ENCODE measurements around the gene TNN. TPM values are rescaled to one million over a fixed set of nuclear protein-coding genes. Genes with fewer than 3 reads are reported as not detected.
"Not testable (repeated sequence)": the region's sequence is repeated elsewhere in the genome, so short reads cannot be mapped to it uniquely, and the experiment has no call there.

The TNN gene
- total and polyA plus RNA-seq, 9 donors = 3.3 to 9.2 (median 5.5) TPM

- 90% methylated on average over 1 of the region's 2 CpGs for WGBS (ENCODE audit: insufficient coverage)
- DNase-seq = no peak
These were observed 32.3 kb downstream of the TNN start for GRCh38 chr1:175099916-175100315.

GRCh38 chr1:175102166-175102565 is 34.5 kb downstream of the TNN start:
- not testable (repeated sequence) for H3K4me3 ChIP-seq (ENCODE audit: low read length); DNase-seq; H3K36me3 ChIP-seq (ENCODE audit: control insufficient read depth, insufficient read depth, low read length); H3K27ac ChIP-seq (ENCODE audit: low read length); H3K9me3 ChIP-seq (replicated peaks; ENCODE audit: control insufficient read depth, low read depth, low read length); H3K27me3 ChIP-seq (ENCODE audit: control insufficient read depth, insufficient read depth, low read length); H3K4me1 ChIP-seq (ENCODE audit: control insufficient read depth, insufficient read depth, low read length)
- 95% methylated on average over 8 of the region's 21 CpGs for WGBS (ENCODE audit: insufficient coverage)

More at GRCh38 chr1:175099916-175100315, 32.3 kb downstream of the TNN start:
- H3K4me1 ChIP-seq (ENCODE audit: control insufficient read depth, insufficient read depth, low read length) = no peaks in the 10 kb centered on the region
- no peaks in the 10 kb centered on the region for H3K9me3 ChIP-seq (replicated peaks; ENCODE audit: control insufficient read depth, low read depth, low read length)
- no peak overlapping the region for H3K4me3 ChIP-seq (ENCODE audit: low read length)
- no peaks in the 10 kb centered on the region for H3K36me3 ChIP-seq (ENCODE audit: control insufficient read depth, insufficient read depth, low read length)
- no peaks in the 10 kb centered on the region for H3K27me3 ChIP-seq (ENCODE audit: control insufficient read depth, insufficient read depth, low read length)
- H3K27ac ChIP-seq (ENCODE audit: low read length) = no peak overlapping the region

- H3K27ac ChIP-seq (ENCODE audit: low read length); H3K4me3 ChIP-seq (ENCODE audit: low read length); H3K4me1 ChIP-seq (ENCODE audit: control insufficient read depth, insufficient read depth, low read length); H3K9me3 ChIP-seq (replicated peaks; ENCODE audit: control insufficient read depth, low read depth, low read length); DNase-seq; H3K27me3 ChIP-seq (ENCODE audit: control insufficient read depth, insufficient read depth, low read length); H3K36me3 ChIP-seq (ENCODE audit: control insufficient read depth, insufficient read depth, low read length): not testable (repeated sequence)
- WGBS (ENCODE audit: insufficient coverage) = 88% methylated on average over 15 of the region's 15 CpGs
These were observed 38.9 kb downstream of the TNN start for GRCh38 chr1:175106536-175106935.

GRCh38 chr1:175108331-175108820 is 40.7 kb downstream of the TNN start:
- WGBS (ENCODE audit: insufficient coverage) = 97% methylated on average over 9 of the region's 25 CpGs
- not testable (repeated sequence) for H3K9me3 ChIP-seq (replicated peaks; ENCODE audit: control insufficient read depth, low read depth, low read length); H3K4me3 ChIP-seq (ENCODE audit: low read length); H3K27ac ChIP-seq (ENCODE audit: low read length); H3K27me3 ChIP-seq (ENCODE audit: control insufficient read depth, insufficient read depth, low read length); DNase-seq; H3K4me1 ChIP-seq (ENCODE audit: control insufficient read depth, insufficient read depth, low read length); H3K36me3 ChIP-seq (ENCODE audit: control insufficient read depth, insufficient read depth, low read length)

GRCh38 chr1:175114996-175115395 is 47.4 kb downstream of the TNN start:
- Histone ChIP-seq H3K27me3 (ENCODE audit: control insufficient read depth, insufficient read depth, low read length) (no peaks in the 10 kb centered on the region), H3K9me3 (replicated peaks; ENCODE audit: control insufficient read depth, low read depth, low read length) (peaks cover 14% of the 10 kb centered on the region), H3K36me3 (ENCODE audit: control insufficient read depth, insufficient read depth, low read length) (no peaks in the 10 kb centered on the region), H3K27ac (ENCODE audit: low read length) (no peak overlapping the region), H3K4me3 (ENCODE audit: low read length) (no peak overlapping the region), H3K4me1 (ENCODE audit: control insufficient read depth, insufficient read depth, low read length) (no peaks in the 10 kb centered on the region)
- no peak for DNase-seq
- WGBS (ENCODE audit: insufficient coverage) = 56% methylated on average over 2 of the region's 2 CpGs

GRCh38 chr1:175116210-175116798 is 48.7 kb downstream of the TNN start:
- WGBS (ENCODE audit: insufficient coverage) = 75% methylated on average over 1 of the region's 1 CpG
- Histone ChIP-seq H3K36me3 (ENCODE audit: control insufficient read depth, insufficient read depth, low read length) (no peaks in the 10 kb centered on the region), H3K4me3 (ENCODE audit: low read length) (no peak overlapping the region), H3K27me3 (ENCODE audit: control insufficient read depth, insufficient read depth, low read length) (no peaks in the 10 kb centered on the region), H3K9me3 (replicated peaks; ENCODE audit: control insufficient read depth, low read depth, low read length) (peaks cover 14% of the 10 kb centered on the region), H3K27ac (ENCODE audit: low read length) (no peak overlapping the region), H3K4me1 (ENCODE audit: control insufficient read depth, insufficient read depth, low read length) (no peaks in the 10 kb centered on the region)
- no peak for DNase-seq

- peaks cover 14% of the 10 kb centered on the region for H3K9me3 ChIP-seq (replicated peaks; ENCODE audit: control insufficient read depth, low read depth, low read length)
- 72% methylated on average over 11 of the region's 11 CpGs for WGBS (ENCODE audit: insufficient coverage)
- H3K36me3 ChIP-seq (ENCODE audit: control insufficient read depth, insufficient read depth, low read length) = no peaks in the 10 kb centered on the region
- DNase-seq = no peak
- no peaks in the 10 kb centered on the region for H3K4me1 ChIP-seq (ENCODE audit: control insufficient read depth, insufficient read depth, low read length)
- no peaks in the 10 kb centered on the region for H3K27me3 ChIP-seq (ENCODE audit: control insufficient read depth, insufficient read depth, low read length)
- no peak overlapping the region for H3K4me3 ChIP-seq (ENCODE audit: low read length)
- H3K27ac ChIP-seq (ENCODE audit: low read length) = no peak overlapping the region
These were observed 49.3 kb downstream of the TNN start for GRCh38 chr1:175116903-175117302.

GRCh38 chr1:175118375-175119367 is 51.0 kb downstream of the TNN start:
- H3K27ac ChIP-seq (ENCODE audit: low read length) = no peak overlapping the region
- no peak for DNase-seq
- 88% methylated on average over 11 of the region's 13 CpGs for WGBS (ENCODE audit: insufficient coverage)
- no peak overlapping the region for H3K4me3 ChIP-seq (ENCODE audit: low read length)
- no peaks in the 10 kb centered on the region for H3K27me3 ChIP-seq (ENCODE audit: control insufficient read depth, insufficient read depth, low read length)
- no peaks in the 10 kb centered on the region for H3K4me1 ChIP-seq (ENCODE audit: control insufficient read depth, insufficient read depth, low read length)
- peaks cover 8% of the 10 kb centered on the region for H3K9me3 ChIP-seq (replicated peaks; ENCODE audit: control insufficient read depth, low read depth, low read length)
- no peaks in the 10 kb centered on the region for H3K36me3 ChIP-seq (ENCODE audit: control insufficient read depth, insufficient read depth, low read length)

GRCh38 chr1:175120511-175120910 is 52.9 kb downstream of the TNN start:
- WGBS (ENCODE audit: insufficient coverage) = no CpG with 5 or more reads among the region's 1 CpG

GRCh38 chr1:175124861-175125260 is 57.2 kb downstream of the TNN start:
- H3K4me1 ChIP-seq (ENCODE audit: control insufficient read depth, insufficient read depth, low read length) = peaks cover 9% of the 10 kb centered on the region
- no CpG with 5 or more reads among the region's 1 CpG for WGBS (ENCODE audit: insufficient coverage)
- no peaks in the 10 kb centered on the region for H3K36me3 ChIP-seq (ENCODE audit: control insufficient read depth, insufficient read depth, low read length)
- H3K27me3 ChIP-seq (ENCODE audit: control insufficient read depth, insufficient read depth, low read length) = no peaks in the 10 kb centered on the region
- no peak overlapping the region for H3K27ac ChIP-seq (ENCODE audit: low read length)
- no peak for DNase-seq
- no peak overlapping the region for H3K4me3 ChIP-seq (ENCODE audit: low read length)
- H3K9me3 ChIP-seq (replicated peaks; ENCODE audit: control insufficient read depth, low read depth, low read length) = no peaks in the 10 kb centered on the region

More at GRCh38 chr1:175120511-175120910, 52.9 kb downstream of the TNN start:
- no peaks in the 10 kb centered on the region for H3K36me3 ChIP-seq (ENCODE audit: control insufficient read depth, insufficient read depth, low read length)
- DNase-seq = no peak
- no peaks in the 10 kb centered on the region for H3K4me1 ChIP-seq (ENCODE audit: control insufficient read depth, insufficient read depth, low read length)
- H3K9me3 ChIP-seq (replicated peaks; ENCODE audit: control insufficient read depth, low read depth, low read length) = no peaks in the 10 kb centered on the region
- no peak overlapping the region for H3K4me3 ChIP-seq (ENCODE audit: low read length)
- H3K27me3 ChIP-seq (ENCODE audit: control insufficient read depth, insufficient read depth, low read length) = no peaks in the 10 kb centered on the region
- H3K27ac ChIP-seq (ENCODE audit: low read length) = no peak overlapping the region
